Measurements from ENCODE around the gene EDC3. TPM values are rescaled to one million over a fixed set of nuclear protein-coding genes. Genes with fewer than 3 reads are reported as not detected.
A peak's percentile ranks its signal among the peaks of the same experiment; 100 is the strongest.

The EDC3 gene
- total RNA-seq, 3 donors from 2014 or later = 52.2 to 57.1 (median 56.6) TPM

- H3K36me3 Mint-ChIP-seq (ENCODE audit: insufficient read depth) = peaks cover 16% of the 10 kb centered on the region
- H3K4me1 Mint-ChIP-seq (ENCODE audit: low read depth) = peaks cover 9% of the 10 kb centered on the region
- no peak for DNase-seq
- no peak overlapping the region for H3K4me3 Mint-ChIP-seq
- H3K9me3 Mint-ChIP-seq = no peaks in the 10 kb centered on the region
- no peaks in the 10 kb centered on the region for H3K27me3 Mint-ChIP-seq (ENCODE audit: low read depth)
- ATAC-seq = no peak
These were observed 47.6 kb downstream of the EDC3 start for GRCh38 chr15:74648051-74648842.

GRCh38 chr15:74646480-74646879, 49.3 kb downstream of the EDC3 start:
- Mint-ChIP-seq H3K9me3 (no peaks in the 10 kb centered on the region), H3K36me3 (ENCODE audit: insufficient read depth) (peaks cover 14% of the 10 kb centered on the region), H3K4me3 (no peak overlapping the region), H3K4me1 (ENCODE audit: low read depth) (peaks cover 10% of the 10 kb centered on the region), H3K27me3 (ENCODE audit: low read depth) (no peaks in the 10 kb centered on the region)
- ATAC-seq = no peak
- no peak for DNase-seq

GRCh38 chr15:74643665-74644204, 52.1 kb downstream of the EDC3 start:
- Mint-ChIP-seq H3K36me3 (ENCODE audit: insufficient read depth) (peaks cover 19% of the 10 kb centered on the region), H3K9me3 (no peaks in the 10 kb centered on the region), H3K27me3 (ENCODE audit: low read depth) (no peaks in the 10 kb centered on the region), H3K4me1 (ENCODE audit: low read depth) (peaks cover 10% of the 10 kb centered on the region), H3K4me3 (no peak overlapping the region)
- DNase-seq (no peak), ATAC-seq (no peak)

GRCh38 chr15:74642734-74643664, 52.8 kb downstream of the EDC3 start:
- ATAC-seq (no peak), DNase-seq (no peak)
- peaks cover 18% of the 10 kb centered on the region for H3K36me3 Mint-ChIP-seq (ENCODE audit: insufficient read depth)
- H3K4me3 Mint-ChIP-seq = no peak overlapping the region
- no peaks in the 10 kb centered on the region for H3K27me3 Mint-ChIP-seq (ENCODE audit: low read depth)
- no peaks in the 10 kb centered on the region for H3K9me3 Mint-ChIP-seq
- peaks cover 10% of the 10 kb centered on the region for H3K4me1 Mint-ChIP-seq (ENCODE audit: low read depth)

GRCh38 chr15:74642348-74642733, 53.5 kb downstream of the EDC3 start:
- Mint-ChIP-seq H3K27me3 (ENCODE audit: low read depth) (no peaks in the 10 kb centered on the region), H3K4me1 (ENCODE audit: low read depth) (peaks cover 9% of the 10 kb centered on the region), H3K4me3 (no peak overlapping the region), H3K36me3 (ENCODE audit: insufficient read depth) (peaks cover 18% of the 10 kb centered on the region), H3K9me3 (no peaks in the 10 kb centered on the region)
- DNase-seq (no peak), ATAC-seq (no peak)

GRCh38 chr15:74641151-74641550, 54.7 kb downstream of the EDC3 start:
- H3K4me1 Mint-ChIP-seq (ENCODE audit: low read depth) = peaks cover 3% of the 10 kb centered on the region
- peaks cover 16% of the 10 kb centered on the region for H3K36me3 Mint-ChIP-seq (ENCODE audit: insufficient read depth)
- H3K9me3 Mint-ChIP-seq = no peaks in the 10 kb centered on the region
- no peak for DNase-seq
- no peak overlapping the region for H3K4me3 Mint-ChIP-seq
- no peak for ATAC-seq
- H3K27me3 Mint-ChIP-seq (ENCODE audit: low read depth) = no peaks in the 10 kb centered on the region

- H3K4me3 Mint-ChIP-seq = no peak overlapping the region
- H3K4me1 Mint-ChIP-seq (ENCODE audit: low read depth) = peaks cover 2% of the 10 kb centered on the region
- no peaks in the 10 kb centered on the region for H3K9me3 Mint-ChIP-seq
- peaks cover 30% of the 10 kb centered on the region for H3K36me3 Mint-ChIP-seq (ENCODE audit: insufficient read depth)
- no peak for ATAC-seq
- DNase-seq = no peak
- no peaks in the 10 kb centered on the region for H3K27me3 Mint-ChIP-seq (ENCODE audit: low read depth)
These were observed 58.8 kb downstream of the EDC3 start for GRCh38 chr15:74636984-74637383.

GRCh38 chr15:74635228-74635627, 60.6 kb downstream of the EDC3 start:
- H3K36me3 Mint-ChIP-seq (ENCODE audit: insufficient read depth) = peaks cover 31% of the 10 kb centered on the region
- H3K27me3 Mint-ChIP-seq (ENCODE audit: low read depth) = no peaks in the 10 kb centered on the region
- ATAC-seq = peak; percentile 89 to 92
- DNase-seq = peak; percentile 70
- H3K4me3 Mint-ChIP-seq = no peak overlapping the region
- peaks cover 3% of the 10 kb centered on the region for H3K4me1 Mint-ChIP-seq (ENCODE audit: low read depth)
- no peaks in the 10 kb centered on the region for H3K9me3 Mint-ChIP-seq

GRCh38 chr15:74633781-74634180, 62.0 kb downstream of the EDC3 start:
- H3K27me3 Mint-ChIP-seq (ENCODE audit: low read depth) = no peaks in the 10 kb centered on the region
- peaks cover 3% of the 10 kb centered on the region for H3K4me1 Mint-ChIP-seq (ENCODE audit: low read depth)
- no peak for ATAC-seq
- H3K36me3 Mint-ChIP-seq (ENCODE audit: insufficient read depth) = peaks cover 26% of the 10 kb centered on the region
- no peak for DNase-seq
- no peaks in the 10 kb centered on the region for H3K9me3 Mint-ChIP-seq
- no peak overlapping the region for H3K4me3 Mint-ChIP-seq

GRCh38 chr15:74632601-74633000, 63.2 kb downstream of the EDC3 start:
- H3K36me3 Mint-ChIP-seq (ENCODE audit: insufficient read depth) = peaks cover 33% of the 10 kb centered on the region

GRCh38 chr15:74631935-74632560, 63.8 kb downstream of the EDC3 start:
- Mint-ChIP-seq H3K36me3 (ENCODE audit: insufficient read depth) (peaks cover 33% of the 10 kb centered on the region), H3K9me3 (no peaks in the 10 kb centered on the region), H3K4me3 (no peak overlapping the region), H3K4me1 (ENCODE audit: low read depth) (peaks cover 6% of the 10 kb centered on the region), H3K27me3 (ENCODE audit: low read depth) (no peaks in the 10 kb centered on the region)
- DNase-seq = peak; percentile 46
- peak; percentile 55 to 66 for ATAC-seq

More at GRCh38 chr15:74632601-74633000, 63.2 kb downstream of the EDC3 start:
- no peak overlapping the region for H3K4me3 Mint-ChIP-seq
- DNase-seq (no peak), ATAC-seq (no peak)
- peaks cover 3% of the 10 kb centered on the region for H3K4me1 Mint-ChIP-seq (ENCODE audit: low read depth)
- H3K27me3 Mint-ChIP-seq (ENCODE audit: low read depth) = no peaks in the 10 kb centered on the region
- no peaks in the 10 kb centered on the region for H3K9me3 Mint-ChIP-seq

GRCh38 chr15:74631408-74631807, 64.4 kb downstream of the EDC3 start:
- peaks cover 33% of the 10 kb centered on the region for H3K36me3 Mint-ChIP-seq (ENCODE audit: insufficient read depth)
- H3K4me1 Mint-ChIP-seq (ENCODE audit: low read depth) = peaks cover 8% of the 10 kb centered on the region
- ATAC-seq (no peak), DNase-seq (no peak)
- no peaks in the 10 kb centered on the region for H3K27me3 Mint-ChIP-seq (ENCODE audit: low read depth)
- no peak overlapping the region for H3K4me3 Mint-ChIP-seq
- H3K9me3 Mint-ChIP-seq = no peaks in the 10 kb centered on the region

- peaks cover 30% of the 10 kb centered on the region for H3K36me3 Mint-ChIP-seq (ENCODE audit: insufficient read depth)
- H3K9me3 Mint-ChIP-seq = no peaks in the 10 kb centered on the region
- peaks cover 9% of the 10 kb centered on the region for H3K4me1 Mint-ChIP-seq (ENCODE audit: low read depth)
- ATAC-seq (no peak), DNase-seq (no peak)
- H3K4me3 Mint-ChIP-seq = no peak overlapping the region
- no peaks in the 10 kb centered on the region for H3K27me3 Mint-ChIP-seq (ENCODE audit: low read depth)
These were observed 64.8 kb downstream of the EDC3 start for GRCh38 chr15:74631087-74631385.
